Measurements from ENCODE around the gene ASRGL1.

The ASRGL1 gene

DNA sequence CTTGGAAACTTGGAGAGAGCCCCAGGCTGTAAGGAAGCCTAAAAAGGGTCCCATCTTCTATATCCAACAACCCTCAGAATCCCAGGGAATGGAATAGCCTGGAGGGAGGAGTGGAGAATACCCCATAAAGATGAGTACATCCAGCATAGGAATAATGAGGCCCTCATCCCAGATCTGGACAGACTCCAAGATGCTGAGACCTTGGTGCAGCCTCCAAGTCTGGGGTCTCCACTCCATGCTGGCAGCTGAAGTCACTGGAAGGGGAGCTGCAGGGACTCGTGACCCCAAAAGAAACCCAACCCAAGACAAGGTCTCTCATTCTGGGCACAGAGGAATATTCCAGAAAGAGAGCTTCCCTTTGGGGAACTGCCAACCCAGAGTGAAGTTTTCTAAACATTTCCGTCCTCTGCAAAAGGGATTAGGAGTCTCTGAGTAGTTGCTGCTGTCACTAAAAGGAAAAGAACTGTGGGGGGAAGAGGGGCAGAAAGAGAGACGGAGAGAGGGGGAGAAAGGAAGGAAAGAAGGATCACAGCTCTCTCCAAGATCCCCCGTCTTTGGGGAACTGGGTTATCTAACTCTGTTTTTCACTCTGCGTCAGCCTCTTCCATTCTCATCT is 82.2 kb downstream of the ASRGL1 start:
- TF ChIP-seq ZFX (IDR thresholded peaks at IDR 0.05; ENCODE audit: borderline replicate concordance): no peak
- TF ChIP-seq, protein P1, sequence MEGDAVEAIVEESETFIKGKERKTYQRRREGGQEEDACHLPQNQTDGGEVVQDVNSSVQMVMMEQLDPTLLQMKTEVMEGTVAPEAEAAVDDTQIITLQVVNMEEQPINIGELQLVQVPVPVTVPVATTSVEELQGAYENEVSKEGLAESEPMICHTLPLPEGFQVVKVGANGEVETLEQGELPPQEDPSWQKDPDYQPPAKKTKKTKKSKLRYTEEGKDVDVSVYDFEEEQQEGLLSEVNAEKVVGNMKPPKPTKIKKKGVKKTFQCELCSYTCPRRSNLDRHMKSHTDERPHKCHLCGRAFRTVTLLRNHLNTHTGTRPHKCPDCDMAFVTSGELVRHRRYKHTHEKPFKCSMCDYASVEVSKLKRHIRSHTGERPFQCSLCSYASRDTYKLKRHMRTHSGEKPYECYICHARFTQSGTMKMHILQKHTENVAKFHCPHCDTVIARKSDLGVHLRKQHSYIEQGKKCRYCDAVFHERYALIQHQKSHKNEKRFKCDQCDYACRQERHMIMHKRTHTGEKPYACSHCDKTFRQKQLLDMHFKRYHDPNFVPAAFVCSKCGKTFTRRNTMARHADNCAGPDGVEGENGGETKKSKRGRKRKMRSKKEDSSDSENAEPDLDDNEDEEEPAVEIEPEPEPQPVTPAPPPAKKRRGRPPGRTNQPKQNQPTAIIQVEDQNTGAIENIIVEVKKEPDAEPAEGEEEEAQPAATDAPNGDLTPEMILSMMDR (IDR thresholded peaks at IDR 0.05): no peak
- H3K27ac ChIP-seq: no peak overlapping the region

DNA sequence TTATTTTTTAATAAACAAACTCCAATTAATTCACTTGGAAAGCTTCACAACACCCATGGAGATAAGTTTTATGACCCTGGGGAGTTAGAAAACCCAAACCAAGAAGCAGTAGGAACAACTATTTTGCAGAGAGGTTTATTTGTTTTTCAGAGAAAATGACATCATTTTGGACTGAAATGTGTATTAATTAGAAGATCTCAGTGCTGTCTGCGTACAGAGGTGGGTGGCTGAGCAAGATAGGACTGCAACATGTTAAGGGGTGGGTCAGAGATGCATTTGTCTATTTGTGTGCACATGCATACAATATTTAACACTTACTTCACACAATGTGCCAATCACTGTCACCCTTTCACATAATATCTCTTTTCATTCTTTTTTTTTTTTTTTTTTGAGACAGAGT is 82.7 kb downstream of the ASRGL1 start:
- no peak overlapping the region for H3K27ac ChIP-seq
- TF ChIP-seq ZFX (IDR thresholded peaks at IDR 0.05; ENCODE audit: borderline replicate concordance): no peak
- TF ChIP-seq, protein P1 (IDR thresholded peaks at IDR 0.05): no peak

DNA sequence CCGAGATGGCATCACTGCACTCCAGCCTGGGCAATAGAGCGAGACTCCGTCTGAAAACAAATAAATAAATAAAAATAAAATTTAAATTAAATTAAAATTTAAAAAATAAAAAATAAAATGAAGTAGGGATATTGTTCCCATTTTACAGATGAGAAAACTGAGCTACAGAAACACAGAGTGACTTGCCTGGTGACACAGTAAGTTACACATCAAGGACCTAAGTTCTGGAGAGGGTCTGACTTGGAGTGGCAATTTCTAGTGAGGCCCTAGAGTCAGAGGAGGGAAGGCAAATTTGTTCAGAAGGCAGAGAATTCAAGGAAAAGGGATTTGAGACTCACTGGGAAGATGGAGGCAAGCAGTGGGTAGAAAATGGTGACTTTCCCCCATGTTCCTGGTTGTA is 83.6 kb downstream of the ASRGL1 start:
- TF ChIP-seq ZFX (IDR thresholded peaks at IDR 0.05; ENCODE audit: borderline replicate concordance): no peak
- TF ChIP-seq, protein P1 (IDR thresholded peaks at IDR 0.05): no peak
- H3K27ac ChIP-seq: no peak overlapping the region

DNA sequence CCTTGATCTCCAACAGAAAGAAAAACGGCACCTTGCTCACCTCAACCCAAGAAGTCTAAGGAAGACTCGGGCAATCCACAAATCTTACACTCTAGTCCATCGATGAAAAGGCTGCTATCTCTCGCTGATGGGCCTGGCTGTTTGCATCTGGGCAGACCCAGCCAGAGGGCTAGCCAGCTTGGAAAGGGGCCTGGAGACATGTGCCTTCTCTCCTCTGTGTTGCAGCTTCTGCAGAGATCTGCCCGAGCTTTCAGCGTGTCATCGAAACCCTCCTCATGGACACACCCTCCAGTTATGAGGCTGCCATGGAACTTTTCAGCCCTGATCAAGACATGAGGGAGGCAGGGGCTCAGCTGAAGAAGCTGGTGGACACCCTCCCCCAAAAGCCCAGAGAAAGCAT is 84.7 kb downstream of the ASRGL1 start:
- TF ChIP-seq ZFX (IDR thresholded peaks at IDR 0.05; ENCODE audit: borderline replicate concordance): no peak
- TF ChIP-seq, protein P1 (IDR thresholded peaks at IDR 0.05): no peak
- H3K27ac ChIP-seq: no peak overlapping the region

DNA sequence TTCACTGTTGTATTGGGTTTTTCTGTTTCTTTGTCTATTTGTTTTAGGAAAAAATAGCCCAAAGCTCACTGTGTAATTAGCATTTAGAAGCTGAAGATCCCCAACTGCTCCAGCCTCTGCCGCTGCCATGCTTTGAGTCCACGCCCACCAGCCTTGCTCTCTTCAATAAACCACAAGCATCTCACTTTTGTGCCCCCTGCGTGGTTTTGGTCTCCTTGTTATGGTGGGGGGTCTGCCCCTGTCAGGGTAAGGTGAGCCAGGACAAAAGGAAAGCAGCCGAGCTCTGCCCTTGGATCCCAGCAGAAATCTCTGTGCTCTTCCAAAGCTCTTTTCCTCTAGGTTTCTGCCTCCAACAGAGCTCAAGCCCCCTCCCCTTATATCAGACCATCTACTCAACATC is 85.8 kb downstream of the ASRGL1 start:
- no peak overlapping the region for H3K27ac ChIP-seq
- TF ChIP-seq ZFX (IDR thresholded peaks at IDR 0.05; ENCODE audit: borderline replicate concordance): no peak
- TF ChIP-seq, protein P1 (IDR thresholded peaks at IDR 0.05): no peak

DNA sequence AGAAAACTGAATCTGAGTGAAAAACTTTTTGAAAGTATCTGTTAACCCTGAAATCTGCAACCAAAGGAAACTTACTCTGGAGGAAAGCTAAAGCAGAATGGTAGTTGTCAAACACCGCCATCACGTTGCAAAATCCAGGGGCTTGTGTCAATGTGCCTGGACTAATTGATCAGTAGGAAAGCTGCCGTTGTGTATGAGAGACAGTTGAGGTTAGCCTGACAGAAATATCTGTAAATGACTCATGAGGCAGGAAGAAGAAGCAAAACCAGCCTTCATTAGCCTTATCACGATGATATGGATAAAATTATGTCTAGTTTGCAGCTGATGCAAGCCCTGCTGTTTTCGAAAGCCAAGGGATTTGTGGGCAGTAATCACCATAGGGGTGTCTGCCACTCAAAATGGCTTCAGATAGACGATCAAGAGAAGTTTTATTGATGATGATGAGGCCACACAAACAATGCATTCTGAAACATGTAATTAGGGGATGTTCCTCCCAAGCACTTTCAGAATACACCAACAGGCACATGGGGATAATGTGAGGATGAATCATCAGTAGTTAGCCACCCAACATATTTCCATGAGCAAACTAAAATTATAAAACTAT is 90.5 kb downstream of the ASRGL1 start:
- H3K27ac ChIP-seq: no peak overlapping the region
- TF ChIP-seq, protein P1 (IDR thresholded peaks at IDR 0.05): no peak
- no peak for TF ChIP-seq ZFX (IDR thresholded peaks at IDR 0.05; ENCODE audit: borderline replicate concordance)

DNA sequence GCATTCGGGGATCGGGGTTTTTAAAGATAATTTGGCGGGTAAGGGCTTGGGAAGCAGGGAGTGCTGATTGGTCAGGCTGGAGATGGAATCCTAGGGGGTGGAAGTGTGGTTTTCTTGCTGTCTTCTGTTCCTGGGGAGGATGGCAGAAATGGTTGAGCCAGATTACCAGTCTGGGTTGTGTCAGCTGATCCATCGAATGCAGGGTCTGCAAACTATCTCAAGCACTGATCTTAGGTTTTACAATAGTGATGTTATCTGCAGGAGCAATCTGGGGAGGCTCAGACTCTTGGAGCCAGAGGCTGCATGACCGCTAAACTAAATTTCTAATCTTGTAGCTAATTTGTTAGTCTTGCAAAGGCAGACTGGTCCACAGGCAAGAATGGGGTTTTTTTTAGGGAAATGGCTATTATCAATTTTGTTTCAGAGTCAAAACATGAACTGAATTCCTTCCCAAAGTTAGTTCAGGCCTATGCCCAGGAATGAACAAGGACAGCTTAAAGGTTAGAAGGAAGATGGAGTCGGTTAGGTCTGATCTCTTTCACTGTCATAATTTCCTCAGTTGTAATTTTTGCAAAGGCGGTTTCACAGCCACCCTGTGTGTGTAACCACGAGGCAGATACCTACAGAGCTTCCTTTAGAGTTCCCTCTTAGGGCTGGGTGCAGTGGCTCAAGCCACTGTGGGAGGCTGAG is 91.8 kb downstream of the ASRGL1 start:
- TF ChIP-seq, protein P1 (IDR thresholded peaks at IDR 0.05): no peak

More for the DNA sequence above, 91.8 kb downstream of the ASRGL1 start:
- no peak overlapping the region for H3K27ac ChIP-seq

Measured in 22Rv1 (cell line).